WTC11 (cell line): Measurements from ENCODE around the gene SUV39H2.

Source experiments
- CBFB ChIP-seq: sonication (generic); formaldehyde crosslinking; IDR thresholded peaks from 2 replicates; pipeline ENCODE4 v1.8.1; 2022; ENCODE audit warnings: mild to moderate bottlenecking, low read depth, missing genetic modification reagents
- CREM ChIP-seq: sonication (generic); formaldehyde crosslinking; IDR thresholded peaks from 2 replicates; pipeline ENCODE4 v1.8.1; 2022; ENCODE audit warnings: mild to moderate bottlenecking, missing genetic modification reagents, moderate library complexity
- JUN ChIP-seq: sonication (generic); formaldehyde crosslinking; IDR thresholded peaks from 2 replicates; pipeline ENCODE4 v1.8.0; 2023; ENCODE audit warnings: mild to moderate bottlenecking, missing genetic modification reagents
- SP1 ChIP-seq: sonication (generic); formaldehyde crosslinking; conservative IDR thresholded peaks from 2 replicates; pipeline ENCODE4 v1.8.1; 2022; ENCODE audit warnings: missing genetic modification reagents
- ZNF416 ChIP-seq: fragments of 250-450 bp; sonication (Bioruptor Pico); IDR thresholded peaks from 2 replicates; pipeline ENCODE4 v1.9.0; 2021; ENCODE audit warnings: mild to moderate bottlenecking, inconsistent platforms
- TF ChIP-seq, protein P1 (sequence below): fragments of 200-600 bp; IDR thresholded peaks from 2 replicates; pipeline ENCODE4 v1.8.0; 2022; ENCODE audit warnings: antibody characterized with exemption
- TF ChIP-seq, protein P2 (sequence below): sonication (generic); formaldehyde crosslinking; IDR thresholded peaks from 2 replicates; pipeline ENCODE4 v1.8.1; 2023; ENCODE audit warnings: mild to moderate bottlenecking, missing genetic modification reagents
- TF ChIP-seq, protein P3 (sequence below): sonication (generic); formaldehyde crosslinking; IDR thresholded peaks from 2 replicates; pipeline ENCODE4 v1.8.1; 2023; ENCODE audit warnings: mild to moderate bottlenecking, missing genetic modification reagents, moderate library complexity
- TF ChIP-seq, protein P4 (sequence below): sonication (generic); formaldehyde crosslinking; IDR thresholded peaks from 2 replicates; pipeline ENCODE4 v1.8.1; 2023; ENCODE audit warnings: mild to moderate bottlenecking, missing genetic modification reagents
- TF ChIP-seq, protein P5 (sequence below): sonication (generic); formaldehyde crosslinking; IDR thresholded peaks from 2 replicates; pipeline ENCODE4 v1.8.1; 2023; ENCODE audit warnings: mild to moderate bottlenecking, moderate library complexity, missing genetic modification reagents

DNA sequence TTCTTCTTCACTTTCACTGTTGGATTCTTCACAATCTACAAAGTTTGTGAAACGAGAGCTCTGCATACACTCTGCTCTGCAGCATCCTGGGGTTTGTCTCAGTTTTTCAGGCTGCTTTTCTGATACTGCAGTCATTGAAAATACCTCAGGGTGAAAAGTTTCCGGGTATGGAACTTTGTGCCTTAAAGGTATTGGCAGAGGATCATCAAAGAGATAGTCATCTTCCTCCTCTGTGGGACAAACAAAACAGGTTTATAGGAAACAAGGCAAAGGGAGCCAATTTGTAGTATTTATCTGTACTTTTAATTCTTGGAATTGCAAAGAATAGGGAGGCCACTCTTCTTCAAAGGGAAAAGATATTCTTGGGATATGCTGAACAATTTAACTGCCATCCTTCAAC lies 30.4 kb downstream of the SUV39H2 start:
- TF ChIP-seq CBFB (no peak), CREM (CRISPR knock-in tag) (no peak), SP1 (CRISPR knock-in tag) (no peak), JUN (no peak), ZNF416 (CRISPR knock-in tag) (no peak)
- TF ChIP-seq, protein P1, sequence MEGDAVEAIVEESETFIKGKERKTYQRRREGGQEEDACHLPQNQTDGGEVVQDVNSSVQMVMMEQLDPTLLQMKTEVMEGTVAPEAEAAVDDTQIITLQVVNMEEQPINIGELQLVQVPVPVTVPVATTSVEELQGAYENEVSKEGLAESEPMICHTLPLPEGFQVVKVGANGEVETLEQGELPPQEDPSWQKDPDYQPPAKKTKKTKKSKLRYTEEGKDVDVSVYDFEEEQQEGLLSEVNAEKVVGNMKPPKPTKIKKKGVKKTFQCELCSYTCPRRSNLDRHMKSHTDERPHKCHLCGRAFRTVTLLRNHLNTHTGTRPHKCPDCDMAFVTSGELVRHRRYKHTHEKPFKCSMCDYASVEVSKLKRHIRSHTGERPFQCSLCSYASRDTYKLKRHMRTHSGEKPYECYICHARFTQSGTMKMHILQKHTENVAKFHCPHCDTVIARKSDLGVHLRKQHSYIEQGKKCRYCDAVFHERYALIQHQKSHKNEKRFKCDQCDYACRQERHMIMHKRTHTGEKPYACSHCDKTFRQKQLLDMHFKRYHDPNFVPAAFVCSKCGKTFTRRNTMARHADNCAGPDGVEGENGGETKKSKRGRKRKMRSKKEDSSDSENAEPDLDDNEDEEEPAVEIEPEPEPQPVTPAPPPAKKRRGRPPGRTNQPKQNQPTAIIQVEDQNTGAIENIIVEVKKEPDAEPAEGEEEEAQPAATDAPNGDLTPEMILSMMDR = no peak
- TF ChIP-seq, protein P2, sequence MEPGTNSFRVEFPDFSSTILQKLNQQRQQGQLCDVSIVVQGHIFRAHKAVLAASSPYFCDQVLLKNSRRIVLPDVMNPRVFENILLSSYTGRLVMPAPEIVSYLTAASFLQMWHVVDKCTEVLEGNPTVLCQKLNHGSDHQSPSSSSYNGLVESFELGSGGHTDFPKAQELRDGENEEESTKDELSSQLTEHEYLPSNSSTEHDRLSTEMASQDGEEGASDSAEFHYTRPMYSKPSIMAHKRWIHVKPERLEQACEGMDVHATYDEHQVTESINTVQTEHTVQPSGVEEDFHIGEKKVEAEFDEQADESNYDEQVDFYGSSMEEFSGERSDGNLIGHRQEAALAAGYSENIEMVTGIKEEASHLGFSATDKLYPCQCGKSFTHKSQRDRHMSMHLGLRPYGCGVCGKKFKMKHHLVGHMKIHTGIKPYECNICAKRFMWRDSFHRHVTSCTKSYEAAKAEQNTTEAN (CRISPR knock-in tag) = no peak
- TF ChIP-seq, protein P3, sequence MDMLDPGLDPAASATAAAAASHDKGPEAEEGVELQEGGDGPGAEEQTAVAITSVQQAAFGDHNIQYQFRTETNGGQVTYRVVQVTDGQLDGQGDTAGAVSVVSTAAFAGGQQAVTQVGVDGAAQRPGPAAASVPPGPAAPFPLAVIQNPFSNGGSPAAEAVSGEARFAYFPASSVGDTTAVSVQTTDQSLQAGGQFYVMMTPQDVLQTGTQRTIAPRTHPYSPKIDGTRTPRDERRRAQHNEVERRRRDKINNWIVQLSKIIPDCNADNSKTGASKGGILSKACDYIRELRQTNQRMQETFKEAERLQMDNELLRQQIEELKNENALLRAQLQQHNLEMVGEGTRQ (CRISPR knock-in tag) = no peak
- TF ChIP-seq, protein P4, sequence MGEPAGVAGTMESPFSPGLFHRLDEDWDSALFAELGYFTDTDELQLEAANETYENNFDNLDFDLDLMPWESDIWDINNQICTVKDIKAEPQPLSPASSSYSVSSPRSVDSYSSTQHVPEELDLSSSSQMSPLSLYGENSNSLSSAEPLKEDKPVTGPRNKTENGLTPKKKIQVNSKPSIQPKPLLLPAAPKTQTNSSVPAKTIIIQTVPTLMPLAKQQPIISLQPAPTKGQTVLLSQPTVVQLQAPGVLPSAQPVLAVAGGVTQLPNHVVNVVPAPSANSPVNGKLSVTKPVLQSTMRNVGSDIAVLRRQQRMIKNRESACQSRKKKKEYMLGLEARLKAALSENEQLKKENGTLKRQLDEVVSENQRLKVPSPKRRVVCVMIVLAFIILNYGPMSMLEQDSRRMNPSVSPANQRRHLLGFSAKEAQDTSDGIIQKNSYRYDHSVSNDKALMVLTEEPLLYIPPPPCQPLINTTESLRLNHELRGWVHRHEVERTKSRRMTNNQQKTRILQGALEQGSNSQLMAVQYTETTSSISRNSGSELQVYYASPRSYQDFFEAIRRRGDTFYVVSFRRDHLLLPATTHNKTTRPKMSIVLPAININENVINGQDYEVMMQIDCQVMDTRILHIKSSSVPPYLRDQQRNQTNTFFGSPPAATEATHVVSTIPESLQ (CRISPR knock-in tag) = no peak
- TF ChIP-seq, protein P5, sequence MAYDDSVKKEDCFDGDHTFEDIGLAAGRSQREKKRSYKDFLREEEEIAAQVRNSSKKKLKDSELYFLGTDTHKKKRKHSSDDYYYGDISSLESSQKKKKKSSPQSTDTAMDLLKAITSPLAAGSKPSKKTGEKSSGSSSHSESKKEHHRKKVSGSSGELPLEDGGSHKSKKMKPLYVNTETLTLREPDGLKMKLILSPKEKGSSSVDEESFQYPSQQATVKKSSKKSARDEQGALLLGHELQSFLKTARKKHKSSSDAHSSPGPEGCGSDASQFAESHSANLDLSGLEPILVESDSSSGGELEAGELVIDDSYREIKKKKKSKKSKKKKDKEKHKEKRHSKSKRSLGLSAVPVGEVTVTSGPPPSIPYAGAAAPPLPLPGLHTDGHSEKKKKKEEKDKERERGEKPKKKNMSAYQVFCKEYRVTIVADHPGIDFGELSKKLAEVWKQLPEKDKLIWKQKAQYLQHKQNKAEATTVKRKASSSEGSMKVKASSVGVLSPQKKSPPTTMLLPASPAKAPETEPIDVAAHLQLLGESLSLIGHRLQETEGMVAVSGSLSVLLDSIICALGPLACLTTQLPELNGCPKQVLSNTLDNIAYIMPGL (CRISPR knock-in tag) = no peak
